KOPT-K1 (cell line): ENCODE data around the gene DAPP1.
"Not testable (repeated sequence)": the region's sequence is repeated elsewhere in the genome, so short reads cannot be mapped to it uniquely, and the experiment has no call there.

Source experiments
- H3K27ac ChIP-seq: fragments of 200-600 bp; sonication (generic); 2 replicates; pipeline ENCODE4 v1.5.1; 2016; ENCODE audit warnings: antibody characterized with exemption, mild to moderate bottlenecking, low read depth, low read length; ENCODE audit not compliant: poor library complexity, severe bottlenecking
- H3K36me3 ChIP-seq: fragments of 200-600 bp; sonication (generic); 2 replicates; pipeline ENCODE4 v1.5.1; 2017; ENCODE audit warnings: antibody characterized with exemption, mild to moderate bottlenecking, low read length, moderate library complexity; ENCODE audit not compliant: insufficient read depth
- H3K9me3 ChIP-seq: fragments of 200-600 bp; sonication (generic); 2 replicates; pipeline ENCODE4 v1.5.1; 2017; ENCODE audit warnings: antibody characterized with exemption, low read length, mild to moderate bottlenecking; ENCODE audit not compliant: insufficient read depth, poor library complexity, severe bottlenecking

DAPP1 gene

GRCh38 chr4:99816545-99817308 is at the start of gene DAPP1:
TSS of gene DAPP1 (plus strand) at chr4:99816827. CDS start at chr4:99816914, 87 bp downstream.
- Histone ChIP-seq H3K36me3 (no peaks in the 10 kb centered on the region), H3K9me3 (no peaks in the 10 kb centered on the region), H3K27ac (peak within 1 kb of the TSS; percentile 50)

- H3K36me3 ChIP-seq, H3K27ac ChIP-seq, H3K9me3 ChIP-seq: not testable (repeated sequence)
Measured at GRCh38 chr4:99770842-99771241, 45.8 kb upstream of the DAPP1 start.

- Histone ChIP-seq H3K36me3 (no peaks in the 10 kb centered on the region), H3K27ac (no peak overlapping the region)
Measured at GRCh38 chr4:99783940-99784339, 32.7 kb upstream of the DAPP1 start.

GRCh38 chr4:99784842-99785241 is 31.8 kb upstream of the DAPP1 start:
- H3K9me3 ChIP-seq, result no peaks in the 10 kb centered on the region
- H3K36me3 ChIP-seq, result no peaks in the 10 kb centered on the region
- no peak overlapping the region for H3K27ac ChIP-seq

More at GRCh38 chr4:99783940-99784339, 32.7 kb upstream of the DAPP1 start:
- no peaks in the 10 kb centered on the region for H3K9me3 ChIP-seq

GRCh38 chr4:99790796-99791617 is 25.6 kb upstream of the DAPP1 start:
- no peaks in the 10 kb centered on the region for H3K36me3 ChIP-seq

GRCh38 chr4:99800332-99801004 is 16.2 kb upstream of the DAPP1 start:
- Histone ChIP-seq H3K9me3 (no peaks in the 10 kb centered on the region), H3K27ac (no peak overlapping the region), H3K36me3 (no peaks in the 10 kb centered on the region)

More at GRCh38 chr4:99790796-99791617, 25.6 kb upstream of the DAPP1 start:
- H3K27ac ChIP-seq, result no peak overlapping the region
- no peaks in the 10 kb centered on the region for H3K9me3 ChIP-seq

- Histone ChIP-seq H3K36me3 (no peaks in the 10 kb centered on the region), H3K9me3 (no peaks in the 10 kb centered on the region), H3K27ac (no peak overlapping the region)
Measured at GRCh38 chr4:99801005-99801699, 15.5 kb upstream of the DAPP1 start.

GRCh38 chr4:99803566-99804101 is 13.0 kb upstream of the DAPP1 start:
- Histone ChIP-seq H3K36me3 (no peaks in the 10 kb centered on the region), H3K27ac (no peak overlapping the region), H3K9me3 (no peaks in the 10 kb centered on the region)

GRCh38 chr4:99806545-99806944 is 10.1 kb upstream of the DAPP1 start:
- no peaks in the 10 kb centered on the region for H3K36me3 ChIP-seq
- no peaks in the 10 kb centered on the region for H3K9me3 ChIP-seq
- no peak overlapping the region for H3K27ac ChIP-seq

GRCh38 chr4:99807666-99808065 is 9.0 kb upstream of the DAPP1 start:
- H3K27ac ChIP-seq, result no peak overlapping the region
- H3K9me3 ChIP-seq, result no peaks in the 10 kb centered on the region
- no peaks in the 10 kb centered on the region for H3K36me3 ChIP-seq

GRCh38 chr4:99808260-99808857 is 8.3 kb upstream of the DAPP1 start:
- no peaks in the 10 kb centered on the region for H3K9me3 ChIP-seq
- no peaks in the 10 kb centered on the region for H3K36me3 ChIP-seq
- H3K27ac ChIP-seq, result no peak overlapping the region

- Histone ChIP-seq H3K36me3 (no peaks in the 10 kb centered on the region), H3K9me3 (no peaks in the 10 kb centered on the region), H3K27ac (no peak overlapping the region)
Measured at GRCh38 chr4:99809326-99809725, 7.3 kb upstream of the DAPP1 start.

GRCh38 chr4:99810536-99810935 is 6.1 kb upstream of the DAPP1 start:
- no peaks in the 10 kb centered on the region for H3K9me3 ChIP-seq
- H3K36me3 ChIP-seq, result no peaks in the 10 kb centered on the region
- no peak overlapping the region for H3K27ac ChIP-seq

GRCh38 chr4:99811117-99811516 is 5.5 kb upstream of the DAPP1 start:
- Histone ChIP-seq H3K27ac (no peak overlapping the region), H3K9me3 (no peaks in the 10 kb centered on the region), H3K36me3 (no peaks in the 10 kb centered on the region)
